ENCODE results near the gene SART1. TPM values are rescaled to one million over a fixed set of nuclear protein-coding genes. Genes with fewer than 3 reads are reported as not detected.

The SART1 gene
- total and polyA plus RNA-seq, 10 of the 15 experiments (the other 5 are each of a cell fraction or from before 2014, with no cell fraction given) = 6.2 to 60.5 (median 37.4) TPM

DNA sequence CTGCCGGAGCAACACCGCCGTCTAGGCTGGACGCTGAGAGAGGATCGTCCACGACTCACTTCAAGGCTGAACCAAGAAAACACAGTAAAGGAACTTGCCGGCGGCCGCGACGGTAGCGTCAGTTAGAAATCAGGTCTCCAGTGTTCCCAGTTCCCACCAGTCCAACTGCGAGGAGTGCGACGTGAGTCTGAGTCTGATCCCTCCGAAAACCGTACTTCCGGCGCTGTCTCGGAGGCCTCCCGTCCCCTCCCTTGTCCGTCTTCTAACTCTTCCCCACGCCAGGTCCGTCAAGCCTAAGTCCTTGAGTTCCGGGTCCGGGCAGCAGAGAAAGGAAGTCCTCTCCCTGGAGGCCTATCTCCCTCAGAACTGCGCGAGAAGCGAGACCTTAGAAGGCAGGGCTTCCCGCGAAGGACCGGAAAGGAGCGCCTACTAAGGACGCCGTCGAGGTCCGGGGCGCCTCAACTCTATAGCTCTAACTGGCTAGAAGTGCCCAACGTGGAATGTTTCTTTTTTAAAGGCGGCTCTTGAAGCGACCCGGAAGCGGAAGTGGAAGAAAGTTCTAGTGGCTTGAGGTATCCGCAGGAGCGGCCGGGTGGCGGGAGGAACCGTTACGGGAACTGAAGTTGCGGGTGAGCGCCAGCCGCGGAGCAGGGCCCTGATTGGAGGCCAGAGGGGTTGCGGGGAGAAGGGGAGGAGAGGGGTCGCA, 40.6 kb downstream of the SART1 start, which contains the start of the genes BANF1 and EIF1AD (continued):
- TF ChIP-seq GABPA (IDR thresholded peaks at IDR 0.05; ENCODE audit: low read depth) (peak; percentile 98), RAD21 (IDR thresholded peaks at IDR 0.05; ENCODE audit: insufficient read depth, low read depth, low read length) (no peak), CHD1 (IDR thresholded peaks at IDR 0.05; ENCODE audit: low read depth, low read length) (0 out of 2 replicates have a peak, but pooled peaks have one; percentile 37), SUPT20H (IDR thresholded peaks at IDR 0.05; ENCODE audit: borderline replicate concordance, control insufficient read depth, low read depth, low read length) (no peak), SMAD5 (IDR thresholded peaks at IDR 0.05; ENCODE audit: low read depth) (no peak; the same call in 1 of the 2 replicates), KDM1A (IDR thresholded peaks at IDR 0.05; ENCODE audit: borderline replicate concordance) (no peak), NFIC (IDR thresholded peaks at IDR 0.05; ENCODE audit: low read depth, low read length) (peak; percentile 67; the same call in 1 of the 2 replicates), CEBPB (IDR thresholded peaks at IDR 0.05; ENCODE audit: borderline replicate concordance in 1 of 2, low read depth in 2 of 2, low read length in 2 of 2) (no peak), WRNIP1 (IDR thresholded peaks at IDR 0.05; ENCODE audit: borderline replicate concordance, low read depth, low read length) (peak; percentile 99), SPI1 (IDR thresholded peaks at IDR 0.05; ENCODE audit: borderline replicate concordance, insufficient read depth, low read depth, low read length) (peak; percentile 69)
- TF ChIP-seq, protein P1, sequence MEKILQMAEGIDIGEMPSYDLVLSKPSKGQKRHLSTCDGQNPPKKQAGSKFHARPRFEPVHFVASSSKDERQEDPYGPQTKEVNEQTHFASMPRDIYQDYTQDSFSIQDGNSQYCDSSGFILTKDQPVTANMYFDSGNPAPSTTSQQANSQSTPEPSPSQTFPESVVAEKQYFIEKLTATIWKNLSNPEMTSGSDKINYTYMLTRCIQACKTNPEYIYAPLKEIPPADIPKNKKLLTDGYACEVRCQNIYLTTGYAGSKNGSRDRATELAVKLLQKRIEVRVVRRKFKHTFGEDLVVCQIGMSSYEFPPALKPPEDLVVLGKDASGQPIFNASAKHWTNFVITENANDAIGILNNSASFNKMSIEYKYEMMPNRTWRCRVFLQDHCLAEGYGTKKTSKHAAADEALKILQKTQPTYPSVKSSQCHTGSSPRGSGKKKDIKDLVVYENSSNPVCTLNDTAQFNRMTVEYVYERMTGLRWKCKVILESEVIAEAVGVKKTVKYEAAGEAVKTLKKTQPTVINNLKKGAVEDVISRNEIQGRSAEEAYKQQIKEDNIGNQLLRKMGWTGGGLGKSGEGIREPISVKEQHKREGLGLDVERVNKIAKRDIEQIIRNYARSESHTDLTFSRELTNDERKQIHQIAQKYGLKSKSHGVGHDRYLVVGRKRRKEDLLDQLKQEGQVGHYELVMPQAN (conservative IDR thresholded peaks at IDR 0.05) = peak; percentile 83
- TF ChIP-seq, protein P2, sequence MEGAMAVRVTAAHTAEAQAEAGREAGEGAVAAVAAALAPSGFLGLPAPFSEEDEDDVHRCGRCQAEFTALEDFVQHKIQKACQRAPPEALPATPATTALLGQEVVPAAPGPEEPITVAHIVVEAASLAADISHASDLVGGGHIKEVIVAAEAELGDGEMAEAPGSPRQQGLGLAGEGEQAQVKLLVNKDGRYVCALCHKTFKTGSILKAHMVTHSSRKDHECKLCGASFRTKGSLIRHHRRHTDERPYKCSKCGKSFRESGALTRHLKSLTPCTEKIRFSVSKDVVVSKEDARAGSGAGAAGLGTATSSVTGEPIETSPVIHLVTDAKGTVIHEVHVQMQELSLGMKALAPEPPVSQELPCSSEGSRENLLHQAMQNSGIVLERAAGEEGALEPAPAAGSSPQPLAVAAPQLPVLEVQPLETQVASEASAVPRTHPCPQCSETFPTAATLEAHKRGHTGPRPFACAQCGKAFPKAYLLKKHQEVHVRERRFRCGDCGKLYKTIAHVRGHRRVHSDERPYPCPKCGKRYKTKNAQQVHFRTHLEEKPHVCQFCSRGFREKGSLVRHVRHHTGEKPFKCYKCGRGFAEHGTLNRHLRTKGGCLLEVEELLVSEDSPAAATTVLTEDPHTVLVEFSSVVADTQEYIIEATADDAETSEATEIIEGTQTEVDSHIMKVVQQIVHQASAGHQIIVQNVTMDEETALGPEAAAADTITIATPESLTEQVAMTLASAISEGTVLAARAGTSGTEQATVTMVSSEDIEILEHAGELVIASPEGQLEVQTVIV (IDR thresholded peaks at IDR 0.05; ENCODE audit: borderline replicate concordance, partially characterized antibody) = peak; percentile 83
- TF ChIP-seq, protein P3, sequence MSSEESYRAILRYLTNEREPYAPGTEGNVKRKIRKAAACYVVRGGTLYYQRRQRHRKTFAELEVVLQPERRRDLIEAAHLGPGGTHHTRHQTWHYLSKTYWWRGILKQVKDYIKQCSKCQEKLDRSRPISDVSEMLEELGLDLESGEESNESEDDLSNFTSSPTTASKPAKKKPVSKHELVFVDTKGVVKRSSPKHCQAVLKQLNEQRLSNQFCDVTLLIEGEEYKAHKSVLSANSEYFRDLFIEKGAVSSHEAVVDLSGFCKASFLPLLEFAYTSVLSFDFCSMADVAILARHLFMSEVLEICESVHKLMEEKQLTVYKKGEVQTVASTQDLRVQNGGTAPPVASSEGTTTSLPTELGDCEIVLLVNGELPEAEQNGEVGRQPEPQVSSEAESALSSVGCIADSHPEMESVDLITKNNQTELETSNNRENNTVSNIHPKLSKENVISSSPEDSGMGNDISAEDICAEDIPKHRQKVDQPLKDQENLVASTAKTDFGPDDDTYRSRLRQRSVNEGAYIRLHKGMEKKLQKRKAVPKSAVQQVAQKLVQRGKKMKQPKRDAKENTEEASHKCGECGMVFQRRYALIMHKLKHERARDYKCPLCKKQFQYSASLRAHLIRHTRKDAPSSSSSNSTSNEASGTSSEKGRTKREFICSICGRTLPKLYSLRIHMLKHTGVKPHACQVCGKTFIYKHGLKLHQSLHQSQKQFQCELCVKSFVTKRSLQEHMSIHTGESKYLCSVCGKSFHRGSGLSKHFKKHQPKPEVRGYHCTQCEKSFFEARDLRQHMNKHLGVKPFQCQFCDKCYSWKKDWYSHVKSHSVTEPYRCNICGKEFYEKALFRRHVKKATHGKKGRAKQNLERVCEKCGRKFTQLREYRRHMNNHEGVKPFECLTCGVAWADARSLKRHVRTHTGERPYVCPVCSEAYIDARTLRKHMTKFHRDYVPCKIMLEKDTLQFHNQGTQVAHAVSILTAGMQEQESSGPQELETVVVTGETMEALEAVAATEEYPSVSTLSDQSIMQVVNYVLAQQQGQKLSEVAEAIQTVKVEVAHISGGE (CRISPR knock-in tag; IDR thresholded peaks at IDR 0.05) = peak; percentile 96
- TF ChIP-seq, protein P4, sequence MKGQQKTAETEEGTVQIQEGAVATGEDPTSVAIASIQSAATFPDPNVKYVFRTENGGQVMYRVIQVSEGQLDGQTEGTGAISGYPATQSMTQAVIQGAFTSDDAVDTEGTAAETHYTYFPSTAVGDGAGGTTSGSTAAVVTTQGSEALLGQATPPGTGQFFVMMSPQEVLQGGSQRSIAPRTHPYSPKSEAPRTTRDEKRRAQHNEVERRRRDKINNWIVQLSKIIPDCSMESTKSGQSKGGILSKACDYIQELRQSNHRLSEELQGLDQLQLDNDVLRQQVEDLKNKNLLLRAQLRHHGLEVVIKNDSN (IDR thresholded peaks at IDR 0.05; ENCODE audit: borderline replicate concordance, extremely low read length, insufficient read depth, low read depth, low read length) = peak; percentile 14
- TF ChIP-seq, protein P5, sequence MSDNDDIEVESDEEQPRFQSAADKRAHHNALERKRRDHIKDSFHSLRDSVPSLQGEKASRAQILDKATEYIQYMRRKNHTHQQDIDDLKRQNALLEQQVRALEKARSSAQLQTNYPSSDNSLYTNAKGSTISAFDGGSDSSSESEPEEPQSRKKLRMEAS (IDR thresholded peaks at IDR 0.05; ENCODE audit: low read depth, low read length) = peak; percentile 82; the same call in 1 of the 2 replicates
- TF ChIP-seq, protein P6, sequence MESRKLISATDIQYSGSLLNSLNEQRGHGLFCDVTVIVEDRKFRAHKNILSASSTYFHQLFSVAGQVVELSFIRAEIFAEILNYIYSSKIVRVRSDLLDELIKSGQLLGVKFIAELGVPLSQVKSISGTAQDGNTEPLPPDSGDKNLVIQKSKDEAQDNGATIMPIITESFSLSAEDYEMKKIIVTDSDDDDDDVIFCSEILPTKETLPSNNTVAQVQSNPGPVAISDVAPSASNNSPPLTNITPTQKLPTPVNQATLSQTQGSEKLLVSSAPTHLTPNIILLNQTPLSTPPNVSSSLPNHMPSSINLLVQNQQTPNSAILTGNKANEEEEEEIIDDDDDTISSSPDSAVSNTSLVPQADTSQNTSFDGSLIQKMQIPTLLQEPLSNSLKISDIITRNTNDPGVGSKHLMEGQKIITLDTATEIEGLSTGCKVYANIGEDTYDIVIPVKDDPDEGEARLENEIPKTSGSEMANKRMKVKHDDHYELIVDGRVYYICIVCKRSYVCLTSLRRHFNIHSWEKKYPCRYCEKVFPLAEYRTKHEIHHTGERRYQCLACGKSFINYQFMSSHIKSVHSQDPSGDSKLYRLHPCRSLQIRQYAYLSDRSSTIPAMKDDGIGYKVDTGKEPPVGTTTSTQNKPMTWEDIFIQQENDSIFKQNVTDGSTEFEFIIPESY (IDR thresholded peaks at IDR 0.05) = no peak

All from GM12878 (cell line).